GM19324 (cell line): Measurements from ENCODE around the gene FDX1.

Experiments used
- ATAC-seq: cut with Tn5 transposase; IDR thresholded peaks from one replicate; pipeline ENCODE4 v1.9.1; 2021; ENCODE audit warnings: mild to moderate bottlenecking, moderate library complexity; ENCODE audit not compliant: unreplicated experiment, low FRiP score

FDX1 gene

DNA sequence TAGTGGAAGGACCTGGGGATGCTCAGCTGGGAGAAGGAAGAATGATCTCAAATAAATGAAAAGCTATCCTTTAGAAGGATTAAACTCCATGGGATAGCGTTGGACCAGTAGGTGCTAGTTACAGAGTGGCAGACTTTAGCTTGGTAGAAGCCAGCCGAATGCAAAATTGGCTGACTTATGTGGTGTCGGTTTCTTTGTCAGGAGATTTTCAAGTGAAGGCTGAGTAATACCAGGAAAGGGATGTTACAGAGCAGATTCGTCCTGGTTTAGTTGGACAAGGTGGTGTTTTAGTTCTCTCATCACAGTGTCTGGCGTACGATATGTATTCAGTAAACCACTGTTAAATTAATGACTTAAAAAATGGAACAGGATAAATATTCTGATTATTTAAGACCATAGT lies 26.0 kb downstream of the FDX1 start:
- ATAC-seq, result no peak

DNA sequence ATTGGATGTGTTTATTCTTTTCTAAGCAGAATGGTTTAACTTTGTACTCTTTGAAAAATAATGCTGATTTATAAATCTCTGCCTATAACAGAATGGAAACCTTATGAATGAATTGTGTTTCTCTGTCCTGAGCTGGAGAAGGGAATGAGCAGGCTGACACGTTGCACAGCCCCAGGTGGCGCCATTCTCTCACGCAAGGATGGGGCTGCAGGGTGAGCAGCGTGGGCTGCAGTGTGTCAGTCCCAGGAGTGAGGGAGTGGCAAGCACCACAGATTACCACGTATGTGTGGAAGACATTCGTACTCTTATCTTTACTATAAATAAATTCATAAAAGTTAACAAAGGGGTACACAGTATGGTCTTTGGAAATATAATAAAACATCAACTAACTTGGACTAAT lies 33.4 kb downstream of the FDX1 start:
- ATAC-seq, result no peak

DNA sequence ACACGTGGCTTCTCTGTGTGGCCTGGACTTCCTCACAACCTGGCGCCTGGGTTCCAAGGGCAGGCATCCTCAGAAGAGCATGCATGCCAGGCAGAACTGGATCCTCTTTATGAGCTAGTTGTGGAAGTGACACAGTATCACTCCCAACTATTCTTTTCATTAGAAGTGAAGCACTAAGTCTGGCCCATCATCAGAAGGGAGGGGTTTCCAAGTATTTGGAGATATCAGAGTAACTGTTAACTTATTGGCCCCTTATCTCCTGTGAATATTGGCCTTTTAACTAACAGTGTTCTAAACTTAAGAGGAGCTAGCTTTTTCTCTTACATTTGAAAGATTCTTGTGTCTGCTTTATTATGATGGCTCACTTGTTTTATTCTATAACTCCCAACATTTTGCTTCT lies 35.5 kb downstream of the FDX1 start:
- no peak for ATAC-seq

DNA sequence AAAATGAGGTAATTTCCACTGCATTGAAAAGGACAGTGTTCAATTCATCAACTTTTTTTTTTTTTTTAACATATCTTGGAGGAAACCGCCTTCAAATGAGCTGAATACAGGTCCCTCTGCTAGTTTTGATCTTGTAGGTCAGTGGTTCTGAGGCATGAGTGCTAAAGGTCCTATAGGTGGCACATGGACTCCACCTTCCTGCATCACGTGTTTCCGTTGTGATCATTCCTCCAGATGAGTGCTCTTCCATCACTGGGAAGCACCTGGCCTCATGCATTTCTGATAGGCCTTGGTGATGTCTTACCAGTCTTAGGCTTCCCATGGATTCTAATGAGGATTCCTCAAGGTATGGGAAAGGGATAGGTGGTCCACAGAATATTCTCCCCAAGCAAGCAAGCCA lies 37.8 kb downstream of the FDX1 start:
- no peak for ATAC-seq

DNA sequence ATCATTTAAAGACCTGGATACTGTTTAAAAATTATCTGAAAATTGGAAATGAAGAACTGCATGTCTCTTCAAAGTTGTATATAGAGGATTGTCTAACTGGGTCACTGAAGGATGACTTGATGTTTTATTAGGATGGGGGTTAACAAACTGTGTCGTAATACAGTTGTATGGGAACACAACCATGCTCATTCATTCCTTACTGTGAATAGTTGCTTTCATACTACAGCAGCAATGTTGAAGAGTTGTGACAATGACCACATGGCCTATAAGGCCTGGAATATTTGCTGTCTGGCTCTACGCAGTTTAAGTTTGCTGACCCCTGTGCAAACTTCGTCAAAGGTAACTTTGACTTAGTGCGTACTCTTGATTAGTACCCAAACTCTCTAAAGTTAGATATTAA lies 38.4 kb downstream of the FDX1 start:
- ATAC-seq, result no peak

DNA sequence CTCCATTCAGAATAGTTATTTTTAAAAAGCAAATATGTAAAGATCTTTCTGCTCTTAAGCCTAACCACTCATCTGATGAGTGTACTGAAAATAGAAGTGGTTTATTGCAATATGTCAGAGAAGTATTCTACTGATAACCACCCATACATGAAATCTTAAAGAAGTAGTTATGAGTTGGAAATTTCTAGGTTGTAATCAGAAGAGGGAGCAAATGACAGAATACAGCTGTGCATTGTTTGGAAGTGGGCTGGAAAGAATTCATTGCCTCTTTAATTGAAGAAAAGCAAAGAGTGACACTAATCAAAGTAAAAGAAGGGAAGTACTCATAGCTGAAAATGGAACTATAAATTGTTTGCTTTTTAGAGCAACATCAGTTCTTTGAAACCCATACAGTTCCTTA lies 39.4 kb downstream of the FDX1 start:
- no peak for ATAC-seq

DNA sequence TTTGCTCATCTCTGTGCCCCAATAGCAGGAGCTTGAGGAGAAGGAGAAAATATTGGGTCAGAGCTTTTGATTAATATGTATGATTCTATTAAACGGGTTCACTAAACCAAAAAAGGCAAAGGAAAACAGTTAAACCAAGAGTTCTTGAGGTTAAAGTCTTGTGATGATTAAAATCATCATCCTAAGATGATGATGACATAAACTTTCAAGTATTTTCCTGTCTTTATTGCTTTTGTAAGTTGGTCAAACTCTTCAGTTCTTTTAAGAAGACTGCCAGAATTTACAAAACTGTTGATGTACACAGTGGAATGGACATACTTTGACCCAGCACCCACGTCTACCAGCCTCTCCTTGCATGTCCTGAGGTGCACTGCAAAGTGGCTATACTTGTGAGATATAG lies 41.0 kb downstream of the FDX1 start:
- no peak for ATAC-seq

DNA sequence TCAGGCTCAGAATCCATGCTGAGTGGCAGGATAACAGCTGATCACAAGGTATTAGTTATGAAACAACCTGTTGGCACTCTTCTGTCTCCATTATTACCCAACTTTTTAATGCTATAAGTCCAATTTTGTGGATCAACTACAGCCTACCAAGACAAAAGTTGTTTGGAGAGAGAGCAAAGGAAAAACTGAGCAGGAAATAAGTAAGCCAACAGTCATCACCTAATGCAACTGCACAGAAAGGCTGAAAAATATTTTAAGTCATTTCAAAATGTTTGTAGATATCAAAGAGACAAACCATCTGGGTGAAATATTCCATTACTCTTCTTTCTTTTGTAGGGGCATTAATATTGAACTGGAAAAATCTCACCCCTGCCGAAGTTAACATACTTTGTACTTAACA lies 41.6 kb downstream of the FDX1 start:
- ATAC-seq, result no peak

DNA sequence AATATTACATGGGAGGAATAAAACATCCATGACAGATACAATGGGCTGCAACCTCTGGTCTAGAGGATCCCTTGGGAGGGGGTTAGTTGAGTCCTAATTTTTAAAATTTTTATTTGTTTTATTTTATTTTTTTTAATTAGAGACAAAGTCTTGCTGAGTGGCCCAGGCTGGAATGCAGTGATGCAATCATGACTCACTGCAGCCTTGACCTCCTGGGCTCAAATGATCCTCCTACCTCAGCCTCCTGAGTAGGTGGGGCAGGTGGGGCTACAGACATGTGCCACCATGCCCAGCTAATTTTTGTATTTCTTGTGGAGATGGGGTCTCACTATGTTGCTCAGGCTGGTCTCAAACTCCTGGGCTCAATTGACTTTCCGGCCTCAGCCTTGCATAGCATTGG lies 43.1 kb downstream of the FDX1 start:
- no peak for ATAC-seq

DNA sequence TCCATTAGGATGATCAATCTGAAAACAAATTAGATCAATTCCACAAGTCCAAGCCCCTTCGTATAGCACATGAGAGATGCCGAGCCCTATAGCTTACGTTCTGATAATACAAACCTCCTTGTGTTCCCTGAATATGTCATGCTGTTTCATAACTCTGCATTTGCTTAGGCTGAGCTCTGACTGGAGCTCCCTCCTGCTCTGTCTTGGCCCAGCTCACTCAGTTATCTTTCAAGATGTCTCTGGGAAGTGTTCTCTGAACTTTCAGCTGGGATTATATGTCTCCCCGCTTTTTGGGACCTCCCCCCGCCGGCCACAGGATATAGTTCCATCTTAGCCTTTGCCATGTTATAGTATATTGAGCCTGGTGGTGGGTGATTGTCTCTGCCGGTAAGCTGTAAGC lies 44.0 kb downstream of the FDX1 start:
- ATAC-seq, result no peak

DNA sequence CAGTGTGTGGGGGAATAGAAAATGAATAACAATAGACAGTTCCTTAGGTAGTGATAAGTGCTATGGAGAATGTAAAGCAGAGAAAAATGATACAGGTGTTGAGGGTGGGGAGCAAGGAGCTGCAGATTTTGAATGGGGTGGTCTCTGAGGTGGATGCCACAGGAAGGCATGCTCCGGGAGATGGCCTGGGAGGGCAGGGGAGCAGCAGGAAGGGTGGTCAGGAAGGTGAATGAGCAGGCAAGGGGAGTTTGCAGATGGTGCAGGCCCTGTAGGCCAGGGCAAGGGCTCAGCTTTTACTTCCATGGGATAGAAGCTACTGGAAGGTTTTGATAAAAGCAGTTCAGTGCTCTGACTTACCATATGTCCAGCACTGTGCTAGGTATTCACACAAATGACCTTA lies 44.8 kb downstream of the FDX1 start:
- no peak for ATAC-seq

DNA sequence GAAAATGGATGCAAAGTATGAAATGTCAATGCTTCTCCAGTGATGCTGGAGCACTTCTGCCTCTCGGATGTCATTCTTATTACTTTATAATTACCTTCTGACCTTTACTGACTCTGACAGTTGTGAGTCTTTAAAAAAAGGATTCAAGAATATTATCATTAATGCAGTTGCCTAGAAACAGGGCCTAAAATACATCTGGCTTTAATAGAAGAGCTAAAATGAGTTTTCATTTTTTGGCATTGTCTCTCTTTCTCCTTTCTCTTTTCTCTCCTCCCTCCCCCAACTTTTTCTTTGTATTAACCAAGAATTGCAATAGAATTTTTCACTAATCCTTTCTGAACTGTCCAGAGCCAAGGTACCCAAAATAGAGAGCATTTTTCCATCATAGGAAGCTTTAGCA lies 45.9 kb downstream of the FDX1 start:
- no peak for ATAC-seq

DNA sequence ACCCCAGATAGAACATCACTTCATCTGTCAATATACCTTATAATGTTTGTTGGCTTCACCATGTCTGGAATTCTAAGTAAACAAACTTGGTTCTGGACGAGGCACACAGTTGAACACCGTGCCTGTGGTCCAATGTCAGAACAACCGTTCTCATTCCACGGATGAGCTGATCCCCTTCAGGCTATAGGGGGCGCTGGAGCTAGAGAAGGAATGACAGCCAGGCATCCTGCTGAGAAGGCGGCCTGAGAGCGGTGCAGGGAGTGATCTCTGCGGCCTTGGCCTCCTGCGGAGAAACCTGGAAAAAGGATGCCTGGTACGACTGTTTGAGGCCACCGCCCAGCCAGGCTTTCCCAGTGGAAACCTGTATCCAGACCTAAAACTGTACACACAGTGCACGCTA lies 48.7 kb downstream of the FDX1 start:
- ATAC-seq, result no peak

DNA sequence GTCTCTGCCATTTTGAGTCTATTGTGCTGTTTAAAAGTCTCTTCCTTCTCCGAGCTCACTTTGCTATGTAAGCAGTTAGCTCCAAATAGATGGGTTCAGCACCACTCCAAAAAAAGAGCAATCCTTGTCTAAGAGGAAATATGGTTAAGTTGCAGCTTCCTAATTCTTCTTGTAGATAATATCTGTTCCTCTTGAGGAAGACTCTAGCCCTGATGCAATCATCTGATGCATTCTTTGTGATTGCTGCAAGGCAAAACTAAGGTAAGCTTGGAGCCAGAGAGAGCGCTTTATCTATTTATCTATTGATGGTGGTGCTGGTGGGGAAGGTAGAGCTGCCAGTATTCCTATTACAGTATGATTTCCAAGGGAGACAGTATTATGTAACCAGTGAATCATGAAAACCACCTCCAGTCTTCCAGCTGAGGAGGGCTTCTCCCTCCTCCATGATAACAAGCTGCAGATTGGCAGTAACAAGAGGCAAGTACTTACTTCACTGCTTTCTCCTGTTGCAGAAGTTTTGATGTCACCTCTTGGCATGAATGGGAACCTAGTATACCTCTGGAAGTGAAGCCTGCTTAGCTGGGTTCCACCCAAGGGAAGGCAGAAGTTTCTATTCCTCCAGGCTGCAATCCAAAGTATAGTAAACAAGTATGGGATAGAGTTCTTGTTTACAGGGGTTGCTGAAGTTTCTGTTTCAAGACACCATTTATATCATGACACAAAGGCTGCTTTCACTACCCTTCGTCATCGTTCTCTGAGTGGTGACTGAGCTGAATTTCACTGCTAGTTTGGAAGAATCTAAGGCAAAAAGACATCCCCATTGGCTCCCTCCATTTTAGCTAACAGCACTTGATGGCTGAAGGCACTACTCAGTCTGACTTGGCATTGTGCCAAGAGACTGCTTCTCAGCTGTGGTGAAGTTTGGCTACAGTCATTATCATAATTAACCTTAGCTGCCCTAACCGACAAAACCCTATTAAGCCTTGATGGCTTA lies 49.7 kb downstream of the FDX1 start:
- no peak for ATAC-seq

DNA sequence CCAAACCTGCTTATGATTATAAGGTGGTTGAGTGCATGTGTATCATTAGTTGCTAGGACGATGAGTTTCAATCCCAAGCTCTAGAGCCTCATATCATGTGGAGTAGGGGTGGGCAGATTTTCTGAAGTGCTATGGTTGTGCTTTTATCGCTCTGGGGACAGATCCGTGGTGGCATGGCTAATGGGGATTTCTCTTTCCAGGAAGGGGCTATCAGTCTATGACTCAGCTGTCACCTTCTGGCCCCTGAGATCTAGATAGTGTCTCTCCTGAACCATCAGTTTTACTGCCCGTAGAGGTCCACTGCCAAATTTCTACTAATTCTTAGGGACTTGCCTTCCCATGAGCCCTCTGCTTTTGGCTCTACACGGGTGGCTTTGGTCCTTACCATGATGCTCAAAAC lies 51.8 kb downstream of the FDX1 start:
- ATAC-seq, result no peak

DNA sequence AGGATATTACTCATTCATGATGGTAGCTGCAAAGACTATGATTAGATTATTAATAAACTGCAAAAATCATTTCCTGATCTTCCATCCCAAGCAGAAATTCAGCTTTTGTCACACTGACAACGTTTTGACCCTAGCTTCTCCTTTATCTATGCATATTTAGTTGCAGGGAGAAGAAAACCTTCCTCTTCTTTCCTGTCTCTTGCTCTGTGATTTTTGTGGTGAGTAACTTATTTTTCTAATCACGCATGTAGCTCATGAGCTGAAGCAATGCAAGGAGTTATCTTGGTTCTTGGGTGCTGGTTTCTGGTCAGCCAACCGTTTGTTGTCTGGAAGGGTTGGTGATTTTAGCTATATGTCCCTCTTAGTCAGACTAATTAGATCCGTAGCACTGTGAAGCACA lies 56.4 kb downstream of the FDX1 start:
- no peak for ATAC-seq

DNA sequence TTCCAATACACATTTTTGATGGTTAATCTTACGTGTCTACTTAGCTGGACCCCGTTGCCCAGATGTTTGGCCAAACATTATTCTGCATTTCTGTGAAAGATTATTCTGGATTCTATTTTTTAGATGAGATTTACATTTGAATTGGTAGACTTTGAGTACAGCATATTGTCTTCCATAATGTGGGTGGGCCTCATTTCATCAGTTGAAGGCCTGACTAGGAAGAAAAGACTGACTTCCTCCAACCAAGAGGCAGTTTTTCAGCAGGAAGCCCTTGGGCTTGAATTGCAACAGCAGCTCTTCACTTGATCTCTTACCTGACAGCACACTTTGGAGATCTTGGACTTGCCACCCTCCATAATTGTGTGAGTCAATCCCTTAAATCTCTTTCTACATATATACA lies 58.7 kb downstream of the FDX1 start:
- no peak for ATAC-seq

DNA sequence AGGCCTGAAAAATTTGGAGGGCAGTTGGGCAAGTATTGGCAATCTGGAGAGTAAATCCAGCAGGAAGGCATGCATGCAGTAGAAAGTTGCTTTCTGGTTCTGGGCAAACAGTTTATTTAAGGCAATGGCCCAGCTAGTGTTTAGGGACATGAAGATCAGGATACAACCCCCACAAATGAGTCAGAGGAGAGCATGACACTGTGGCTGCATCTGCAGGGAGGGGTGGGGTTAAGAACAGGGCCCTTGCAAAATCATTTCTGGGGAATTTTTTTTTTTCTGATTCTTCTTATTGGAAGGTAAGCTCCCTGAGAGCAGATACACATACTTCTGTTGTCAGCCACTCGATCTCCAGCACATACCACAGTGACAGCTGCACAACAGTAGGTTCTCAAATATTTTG lies 61.1 kb downstream of the FDX1 start:
- ATAC-seq, result no peak

DNA sequence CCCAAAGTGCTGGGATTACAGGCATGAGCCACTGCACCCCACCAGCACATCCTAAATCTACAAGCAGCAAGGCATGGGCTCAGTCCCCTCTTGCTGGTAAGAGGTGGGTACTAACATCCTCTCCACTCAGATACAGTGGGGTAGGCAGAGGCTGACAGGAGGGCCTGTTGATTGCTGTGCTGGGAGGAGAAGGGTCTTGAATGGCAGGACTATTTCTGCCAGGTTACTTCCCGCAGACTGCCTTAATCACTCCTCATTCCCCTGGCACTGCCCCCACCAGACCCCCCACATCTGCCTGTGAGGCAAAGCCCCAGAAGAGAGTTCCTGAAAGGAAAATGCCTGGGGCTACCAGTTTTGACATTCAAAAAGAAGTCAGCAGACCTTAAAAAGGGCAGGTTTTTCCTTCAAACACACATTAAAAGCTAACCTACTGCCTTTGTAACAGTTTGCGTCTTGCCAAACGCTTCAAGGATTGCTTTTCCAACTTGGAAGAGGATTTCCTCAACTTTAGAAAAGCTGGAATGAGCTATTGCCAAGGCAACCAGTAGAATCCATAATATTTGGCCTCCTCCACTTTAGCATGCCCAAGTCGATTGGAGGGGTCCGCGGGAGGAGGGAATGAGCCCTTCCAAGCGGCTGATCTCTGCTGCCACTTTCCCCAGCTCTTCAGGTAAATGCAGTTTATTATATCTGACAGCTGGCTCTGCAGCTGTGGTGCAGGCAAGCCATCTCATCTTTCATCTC lies 62.0 kb downstream of the FDX1 start:
- no peak for ATAC-seq

DNA sequence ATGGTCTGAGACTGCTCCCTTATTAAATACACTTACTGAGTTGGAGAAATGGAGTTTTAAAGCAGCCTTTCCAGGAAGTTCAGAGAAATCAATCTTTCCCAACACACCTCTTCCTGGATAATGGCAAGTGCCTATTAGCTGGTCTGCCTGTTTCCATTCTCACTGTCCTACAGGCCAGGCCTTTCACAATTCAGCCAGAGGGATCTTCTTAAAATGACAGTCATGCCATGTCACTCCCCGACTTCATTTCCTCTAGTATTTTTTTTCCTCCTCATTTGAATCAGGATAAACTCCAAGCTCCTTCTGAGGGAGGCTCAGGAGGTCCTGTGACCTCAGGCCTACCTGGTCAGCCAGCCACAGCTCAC lies 62.6 kb downstream of the FDX1 start:
- no peak for ATAC-seq

DNA sequence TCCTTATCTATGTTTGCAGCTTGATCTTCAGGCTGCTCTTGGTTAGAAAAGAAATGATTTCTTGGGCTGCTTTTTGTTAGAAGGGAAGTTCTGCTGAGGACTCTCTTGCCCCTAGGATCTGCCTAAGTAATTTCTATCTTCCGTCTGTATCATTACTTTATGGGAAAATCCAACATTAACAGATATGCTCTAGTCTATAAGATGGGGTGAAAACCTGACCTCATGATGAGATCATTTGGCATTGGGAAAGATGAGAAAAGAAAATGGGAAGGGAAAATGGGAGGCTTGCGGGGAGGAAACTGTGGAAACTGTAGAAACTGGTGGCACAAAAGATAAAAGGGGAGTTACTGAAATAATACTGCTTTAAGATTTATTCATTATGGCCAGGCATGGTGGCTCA lies 63.6 kb downstream of the FDX1 start:
- no peak for ATAC-seq
